GM06990 (cell line): ENCODE measurements around the gene PMEPA1.

Experiments
- DNase-seq: peaks from one replicate; pipeline ENCODE4 v3.0.0-alpha.2; 2011; ENCODE audit not compliant: insufficient read length; ENCODE audit errors: extremely low read depth
- H3K27me3 ChIP-seq: replicated peaks from 2 replicates; pipeline ENCODE4 v1.6.0; 2011; ENCODE audit warnings: low read length; ENCODE audit not compliant: control insufficient read depth, insufficient read depth
- H3K36me3 ChIP-seq: 2 replicates; pipeline ENCODE4 v1.5.1; 2011; ENCODE audit warnings: low read length; ENCODE audit not compliant: control insufficient read depth, insufficient read depth
- H3K4me3 ChIP-seq: replicated peaks from 2 replicates; pipeline ENCODE4 v1.5.1; 2011; ENCODE audit warnings: low read depth, mild to moderate bottlenecking, control low read depth, low read length
- CTCF ChIP-seq: IDR thresholded peaks from 2 replicates; pipeline ENCODE4 v1.5.1; 2011; ENCODE audit warnings: low read length, control low read depth, mild to moderate bottlenecking, inconsistent platforms; ENCODE audit not compliant: insufficient read depth, poor library complexity, severe bottlenecking

PMEPA1 gene

GRCh38 chr20:57611586-57612311 is 98.1 kb downstream of the PMEPA1 start:
- peaks cover 2% of the 10 kb centered on the region for H3K36me3 ChIP-seq
- TF ChIP-seq CTCF = no peak
- H3K4me3 ChIP-seq = no peak overlapping the region
- DNase-seq = no peak
- no peaks in the 10 kb centered on the region for H3K27me3 ChIP-seq

DNA sequence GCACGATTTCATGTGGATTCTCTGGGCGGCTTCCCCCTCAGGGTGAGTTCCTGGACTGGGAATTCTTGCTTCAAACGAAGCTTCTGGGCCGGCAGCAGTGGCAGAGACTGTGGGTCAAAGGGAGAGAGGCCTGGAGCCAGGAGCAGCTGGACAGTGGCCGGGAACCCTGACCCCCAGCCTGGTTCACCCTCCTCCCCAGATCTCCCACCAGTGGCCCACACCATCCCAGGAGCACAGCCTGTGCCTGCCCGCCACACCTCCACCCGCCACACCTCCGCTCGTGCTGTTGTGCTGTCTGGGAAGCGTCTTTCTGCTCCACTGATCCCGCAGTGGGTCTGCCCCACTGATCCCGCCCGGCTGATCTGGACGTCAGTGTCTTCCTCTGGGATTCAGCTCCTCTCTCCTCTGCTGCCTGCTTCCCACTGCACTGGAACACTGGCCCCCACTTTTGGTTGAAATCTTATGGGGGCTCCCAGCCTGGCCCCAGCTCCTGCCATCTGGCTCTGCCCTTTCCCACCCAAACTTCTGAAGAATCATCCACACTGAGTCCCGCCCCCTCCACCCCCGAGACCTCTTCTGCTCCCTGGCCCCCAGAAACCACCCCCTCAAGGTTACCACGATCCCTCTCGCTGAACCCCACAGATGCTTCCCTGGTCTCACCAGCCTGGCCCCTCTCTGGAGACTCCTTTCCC is 99.4 kb downstream of the PMEPA1 start:
- TF ChIP-seq CTCF = no peak
- no peak for DNase-seq
- no peak overlapping the region for H3K4me3 ChIP-seq
- H3K27me3 ChIP-seq = no peaks in the 10 kb centered on the region
- H3K36me3 ChIP-seq = peaks cover 2% of the 10 kb centered on the region

- no peak for DNase-seq
- Histone ChIP-seq H3K4me3 (no peak overlapping the region), H3K27me3 (no peaks in the 10 kb centered on the region), H3K36me3 (peaks cover 2% of the 10 kb centered on the region)
- no peak for TF ChIP-seq CTCF
These were observed 100.0 kb downstream of the PMEPA1 start for GRCh38 chr20:57609842-57610167.

GRCh38 chr20:57609086-57609841 is 100.6 kb downstream of the PMEPA1 start:
- no peak overlapping the region for H3K4me3 ChIP-seq
- no peak for DNase-seq
- no peaks in the 10 kb centered on the region for H3K27me3 ChIP-seq
- no peaks in the 10 kb centered on the region; the same call in 1 of the 2 replicates for H3K36me3 ChIP-seq
- no peak for TF ChIP-seq CTCF

DNA sequence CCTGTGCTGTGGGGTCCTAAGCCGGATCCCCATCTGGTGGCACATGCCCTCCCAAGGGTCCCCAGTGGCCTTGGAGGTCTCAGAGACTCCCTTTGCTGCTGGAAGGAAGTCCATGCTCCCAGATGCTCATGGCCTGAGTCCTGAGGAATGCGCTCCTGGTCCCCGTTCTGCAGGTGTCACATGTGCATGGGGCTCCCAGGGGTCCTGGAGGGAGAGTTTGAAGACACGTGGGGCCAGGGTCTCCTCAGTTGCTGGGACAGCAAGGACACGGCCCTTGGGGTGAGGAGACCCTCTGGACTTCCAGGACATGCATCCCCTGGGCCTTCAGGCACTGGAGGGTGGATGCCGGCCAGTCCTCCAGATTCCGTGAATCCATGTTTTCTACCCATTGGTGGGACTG is 101.3 kb downstream of the PMEPA1 start:
- no peak overlapping the region for H3K4me3 ChIP-seq
- no peak for TF ChIP-seq CTCF
- no peak for DNase-seq
- H3K27me3 ChIP-seq = no peaks in the 10 kb centered on the region
- H3K36me3 ChIP-seq = no peaks in the 10 kb centered on the region; the same call in 1 of the 2 replicates
